ENCODE measurements around the gene LCE5A.

LCE5A gene

GRCh38 chr1:152495066-152495675, 15.4 kb upstream of the LCE5A start:
- H3K9ac ChIP-seq (ENCODE audit: low read length): no peak overlapping the region
- H2AK5ac ChIP-seq (ENCODE audit: low read length): no peak overlapping the region
- no peaks in the 10 kb centered on the region for H3K36me3 ChIP-seq (ENCODE audit: control insufficient read depth, insufficient read depth, low read length)
- H4K5ac ChIP-seq (ENCODE audit: low read length): no peak overlapping the region
- no peak overlapping the region for H3K27ac ChIP-seq (ENCODE audit: low read depth, low read length)
- no peak overlapping the region for H3K4ac ChIP-seq (ENCODE audit: low read depth, low read length)
- no peak overlapping the region for H2BK15ac ChIP-seq (replicated peaks; ENCODE audit: low read depth)
- H3K79me2 ChIP-seq (ENCODE audit: control insufficient read depth, insufficient read depth, low read length): no peaks in the 10 kb centered on the region
- no peak overlapping the region for H2BK120ac ChIP-seq (ENCODE audit: low read depth, low read length)
- H4K8ac ChIP-seq (ENCODE audit: low read depth, low read length): no peak overlapping the region
- no peak overlapping the region for H3K56ac ChIP-seq (ENCODE audit: low read length)
- DNase-seq: peak; percentile 7
- no CpG with 5 or more reads among the region's 4 CpGs for WGBS (ENCODE audit: extremely low coverage, insufficient coverage, low lambda C conversion rate)
- H3K4me2 ChIP-seq (ENCODE audit: low read length): no peak overlapping the region
- H3K18ac ChIP-seq (ENCODE audit: low read length): no peak overlapping the region
- no peak overlapping the region for H2BK5ac ChIP-seq (ENCODE audit: low read length)
- no peaks in the 10 kb centered on the region for H3K27me3 ChIP-seq (ENCODE audit: insufficient read depth, low read length, poor library complexity)
- H3K79me1 ChIP-seq (ENCODE audit: low read length): no peaks in the 10 kb centered on the region
- H3K23ac ChIP-seq (ENCODE audit: low read length): no peak overlapping the region
- no peak overlapping the region for H3K4me3 ChIP-seq (ENCODE audit: low read length)
- H3K4me1 ChIP-seq (ENCODE audit: control insufficient read depth, low read depth, low read length): no peaks in the 10 kb centered on the region

- no peaks in the 10 kb centered on the region for H3K36me3 ChIP-seq (ENCODE audit: control insufficient read depth, insufficient read depth, low read length)
- H2BK120ac ChIP-seq (ENCODE audit: low read depth, low read length): no peak overlapping the region
- H3K27ac ChIP-seq (ENCODE audit: low read depth, low read length): no peak overlapping the region
- H3K27me3 ChIP-seq (ENCODE audit: insufficient read depth, low read length, poor library complexity): no peaks in the 10 kb centered on the region
- H2BK5ac ChIP-seq (ENCODE audit: low read length): no peak overlapping the region
- H4K5ac ChIP-seq (ENCODE audit: low read length): no peak overlapping the region
- no peaks in the 10 kb centered on the region for H3K4me1 ChIP-seq (ENCODE audit: control insufficient read depth, low read depth, low read length)
- no peaks in the 10 kb centered on the region for H3K79me1 ChIP-seq (ENCODE audit: low read length)
- no peak overlapping the region for H3K4ac ChIP-seq (ENCODE audit: low read depth, low read length)
- H2AK5ac ChIP-seq (ENCODE audit: low read length): no peak overlapping the region
- no peak overlapping the region for H3K23ac ChIP-seq (ENCODE audit: low read length)
- no CpG with 5 or more reads among the region's 2 CpGs for WGBS (ENCODE audit: extremely low coverage, insufficient coverage, low lambda C conversion rate)
- H3K56ac ChIP-seq (ENCODE audit: low read length): no peak overlapping the region
- peak; percentile 1 for DNase-seq
- no peak overlapping the region for H3K4me2 ChIP-seq (ENCODE audit: low read length)
- no peak overlapping the region for H3K18ac ChIP-seq (ENCODE audit: low read length)
- no peak overlapping the region for H2BK15ac ChIP-seq (replicated peaks; ENCODE audit: low read depth)
- H3K9ac ChIP-seq (ENCODE audit: low read length): no peak overlapping the region
- H3K4me3 ChIP-seq (ENCODE audit: low read length): no peak overlapping the region
- H4K8ac ChIP-seq (ENCODE audit: low read depth, low read length): no peak overlapping the region
- no peaks in the 10 kb centered on the region for H3K79me2 ChIP-seq (ENCODE audit: control insufficient read depth, insufficient read depth, low read length)
These were observed 13.3 kb upstream of the LCE5A start for GRCh38 chr1:152497273-152497672.

- H3K4me2 ChIP-seq (ENCODE audit: low read length): no peak overlapping the region
- WGBS (ENCODE audit: extremely low coverage, insufficient coverage, low lambda C conversion rate): no CpG with 5 or more reads among the region's 2 CpGs
- no peak overlapping the region for H3K9ac ChIP-seq (ENCODE audit: low read length)
- H3K79me1 ChIP-seq (ENCODE audit: low read length): no peaks in the 10 kb centered on the region
- no peak overlapping the region for H3K23ac ChIP-seq (ENCODE audit: low read length)
- no peaks in the 10 kb centered on the region for H3K79me2 ChIP-seq (ENCODE audit: control insufficient read depth, insufficient read depth, low read length)
- no peaks in the 10 kb centered on the region for H3K4me1 ChIP-seq (ENCODE audit: control insufficient read depth, low read depth, low read length)
- no peak overlapping the region for H3K56ac ChIP-seq (ENCODE audit: low read length)
- H3K36me3 ChIP-seq (ENCODE audit: control insufficient read depth, insufficient read depth, low read length): no peaks in the 10 kb centered on the region
- no peak overlapping the region for H3K4ac ChIP-seq (ENCODE audit: low read depth, low read length)
- no peaks in the 10 kb centered on the region for H3K27me3 ChIP-seq (ENCODE audit: insufficient read depth, low read length, poor library complexity)
- no peak overlapping the region for H2BK5ac ChIP-seq (ENCODE audit: low read length)
- H4K8ac ChIP-seq (ENCODE audit: low read depth, low read length): no peak overlapping the region
- no peak overlapping the region for H2AK5ac ChIP-seq (ENCODE audit: low read length)
- no peak overlapping the region for H3K27ac ChIP-seq (ENCODE audit: low read depth, low read length)
- no peak overlapping the region for H3K4me3 ChIP-seq (ENCODE audit: low read length)
- no peak overlapping the region for H2BK15ac ChIP-seq (replicated peaks; ENCODE audit: low read depth)
- no peak overlapping the region for H4K5ac ChIP-seq (ENCODE audit: low read length)
- no peak for DNase-seq
- H2BK120ac ChIP-seq (ENCODE audit: low read depth, low read length): no peak overlapping the region
- H3K18ac ChIP-seq (ENCODE audit: low read length): no peak overlapping the region
These were observed 8.9 kb upstream of the LCE5A start for GRCh38 chr1:152501704-152502103.

GRCh38 chr1:152502496-152503180, 8.0 kb upstream of the LCE5A start:
- H3K23ac ChIP-seq (ENCODE audit: low read length): no peak overlapping the region
- H3K4ac ChIP-seq (ENCODE audit: low read depth, low read length): no peak overlapping the region
- H3K36me3 ChIP-seq (ENCODE audit: control insufficient read depth, insufficient read depth, low read length): no peaks in the 10 kb centered on the region
- no CpG with 5 or more reads among the region's 7 CpGs for WGBS (ENCODE audit: extremely low coverage, insufficient coverage, low lambda C conversion rate)
- no peak overlapping the region for H3K18ac ChIP-seq (ENCODE audit: low read length)
- H3K56ac ChIP-seq (ENCODE audit: low read length): no peak overlapping the region
- H3K4me3 ChIP-seq (ENCODE audit: low read length): no peak overlapping the region
- no peak overlapping the region for H4K8ac ChIP-seq (ENCODE audit: low read depth, low read length)
- H3K4me1 ChIP-seq (ENCODE audit: control insufficient read depth, low read depth, low read length): no peaks in the 10 kb centered on the region
- no peak overlapping the region for H2BK15ac ChIP-seq (replicated peaks; ENCODE audit: low read depth)
- H3K27me3 ChIP-seq (ENCODE audit: insufficient read depth, low read length, poor library complexity): no peaks in the 10 kb centered on the region
- no peak overlapping the region for H3K9ac ChIP-seq (ENCODE audit: low read length)
- H3K79me2 ChIP-seq (ENCODE audit: control insufficient read depth, insufficient read depth, low read length): no peaks in the 10 kb centered on the region
- DNase-seq: no peak
- no peak overlapping the region for H3K4me2 ChIP-seq (ENCODE audit: low read length)
- H2AK5ac ChIP-seq (ENCODE audit: low read length): no peak overlapping the region
- H2BK5ac ChIP-seq (ENCODE audit: low read length): no peak overlapping the region
- H3K27ac ChIP-seq (ENCODE audit: low read depth, low read length): no peak overlapping the region
- H4K5ac ChIP-seq (ENCODE audit: low read length): no peak overlapping the region
- H2BK120ac ChIP-seq (ENCODE audit: low read depth, low read length): no peak overlapping the region
- H3K79me1 ChIP-seq (ENCODE audit: low read length): no peaks in the 10 kb centered on the region

- Histone ChIP-seq H3K79me2 (ENCODE audit: control insufficient read depth, insufficient read depth, low read length) (no peaks in the 10 kb centered on the region), H3K4me2 (ENCODE audit: low read length) (no peak overlapping the region), H3K4ac (ENCODE audit: low read depth, low read length) (no peak overlapping the region), H2BK15ac (replicated peaks; ENCODE audit: low read depth) (no peak overlapping the region), H3K4me1 (ENCODE audit: control insufficient read depth, low read depth, low read length) (no peaks in the 10 kb centered on the region), H3K9ac (ENCODE audit: low read length) (no peak overlapping the region), H3K23ac (ENCODE audit: low read length) (no peak overlapping the region), H3K79me1 (ENCODE audit: low read length) (no peaks in the 10 kb centered on the region), H2AK5ac (ENCODE audit: low read length) (no peak overlapping the region), H3K18ac (ENCODE audit: low read length) (no peak overlapping the region), H2BK120ac (ENCODE audit: low read depth, low read length) (no peak overlapping the region), H3K27me3 (ENCODE audit: insufficient read depth, low read length, poor library complexity) (no peaks in the 10 kb centered on the region), H3K4me3 (ENCODE audit: low read length) (no peak overlapping the region), H3K27ac (ENCODE audit: low read depth, low read length) (no peak overlapping the region), H3K56ac (ENCODE audit: low read length) (no peak overlapping the region), H2BK5ac (ENCODE audit: low read length) (no peak overlapping the region), H4K5ac (ENCODE audit: low read length) (no peak overlapping the region), H4K8ac (ENCODE audit: low read depth, low read length) (no peak overlapping the region), H3K36me3 (ENCODE audit: control insufficient read depth, insufficient read depth, low read length) (no peaks in the 10 kb centered on the region)
- WGBS (ENCODE audit: extremely low coverage, insufficient coverage, low lambda C conversion rate): no CpG with 5 or more reads among the region's 2 CpGs
- DNase-seq: no peak
These were observed 5.5 kb upstream of the LCE5A start for GRCh38 chr1:152505083-152505482.
